ENCODE data around the gene ADCY10. TPM values are rescaled to one million over a fixed set of nuclear protein-coding genes. Genes with fewer than 3 reads are reported as not detected.
"Not testable (repeated sequence)": the region's sequence is repeated elsewhere in the genome, so short reads cannot be mapped to it uniquely, and the experiment has no call there.

ADCY10 gene
- total RNA-seq, 1 donor from 2014 or later, result 0.62 TPM

GRCh38 chr1:167881069-167881468 is 32.9 kb downstream of the ADCY10 start:
- DNase-seq, result no peak

DNA sequence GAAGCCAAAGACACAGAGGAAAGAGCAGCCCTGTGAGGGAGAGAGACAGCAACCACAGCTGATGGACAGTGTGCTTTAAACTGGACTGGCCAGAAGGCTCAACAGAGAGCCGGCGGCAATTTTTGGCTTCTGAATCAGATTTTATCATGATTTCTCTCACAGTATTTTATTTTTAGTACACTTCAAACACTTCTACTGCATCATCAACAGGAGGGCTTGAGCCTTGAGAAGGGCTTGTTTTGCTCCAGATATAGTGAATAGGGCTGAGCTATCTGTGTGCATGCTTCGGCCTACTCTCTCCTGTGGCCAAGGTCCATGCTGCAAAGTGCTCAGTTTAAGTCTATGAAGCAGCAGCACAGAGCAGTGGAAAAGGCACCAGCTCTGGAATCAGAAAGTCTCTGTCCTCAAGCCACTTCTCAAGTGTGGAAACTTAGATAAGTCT is 33.3 kb downstream of the ADCY10 start:
- DNase-seq, result no peak

GRCh38 chr1:167879508-167879907 is 34.4 kb downstream of the ADCY10 start:
- DNase-seq, result no peak

GRCh38 chr1:167878372-167879160 is 35.4 kb downstream of the ADCY10 start:
- DNase-seq, result no peak

DNA sequence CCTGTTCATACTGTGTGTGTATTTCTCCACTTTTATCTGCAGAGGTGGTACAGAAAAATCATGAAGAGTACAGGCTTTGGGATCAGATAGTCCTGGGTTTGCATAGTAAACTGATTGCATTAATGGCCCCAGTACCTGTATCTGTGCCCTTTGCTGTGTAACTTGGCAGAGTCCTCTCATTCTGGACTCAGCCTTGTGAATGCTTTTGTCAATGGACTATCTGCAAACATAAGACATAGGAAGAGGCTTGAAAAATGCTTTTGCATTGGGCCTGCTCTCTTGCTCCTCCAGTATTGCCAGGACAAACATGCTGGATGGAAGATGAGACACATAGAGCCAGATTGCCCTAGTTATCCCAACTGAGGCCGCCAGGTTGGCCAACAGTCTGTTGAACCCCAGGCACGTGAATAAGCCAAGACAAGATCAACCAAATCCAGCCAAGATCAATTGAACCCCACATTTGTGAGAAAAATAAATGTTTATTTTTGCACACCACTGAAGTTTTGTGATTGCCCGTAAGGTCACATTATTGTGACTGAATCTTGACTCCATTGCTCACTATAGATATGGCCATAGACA is 37.2 kb downstream of the ADCY10 start:
- no peak for DNase-seq

DNA sequence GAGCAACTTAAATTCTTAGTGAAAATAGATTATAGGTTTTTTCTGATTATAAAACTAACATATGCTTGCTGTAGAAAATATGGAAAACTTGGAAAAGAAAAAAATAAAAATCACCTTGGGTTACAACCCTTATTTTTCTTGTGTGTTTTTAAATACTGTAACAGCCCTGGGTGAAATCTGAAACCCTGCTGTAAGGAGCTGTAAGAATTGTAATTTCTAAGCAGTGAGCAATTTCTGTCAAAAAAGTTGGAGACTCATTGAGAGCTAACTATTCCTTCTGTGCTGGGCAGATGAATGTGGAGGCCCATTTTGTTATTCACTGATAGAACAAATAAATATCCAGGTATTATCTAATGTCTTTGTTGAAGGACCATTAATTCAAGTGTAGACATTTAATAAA is 42.6 kb downstream of the ADCY10 start:
- DNase-seq, result no peak

- not testable (repeated sequence) for DNase-seq
Measured at GRCh38 chr1:167869157-167870001, 44.6 kb downstream of the ADCY10 start.

DNA sequence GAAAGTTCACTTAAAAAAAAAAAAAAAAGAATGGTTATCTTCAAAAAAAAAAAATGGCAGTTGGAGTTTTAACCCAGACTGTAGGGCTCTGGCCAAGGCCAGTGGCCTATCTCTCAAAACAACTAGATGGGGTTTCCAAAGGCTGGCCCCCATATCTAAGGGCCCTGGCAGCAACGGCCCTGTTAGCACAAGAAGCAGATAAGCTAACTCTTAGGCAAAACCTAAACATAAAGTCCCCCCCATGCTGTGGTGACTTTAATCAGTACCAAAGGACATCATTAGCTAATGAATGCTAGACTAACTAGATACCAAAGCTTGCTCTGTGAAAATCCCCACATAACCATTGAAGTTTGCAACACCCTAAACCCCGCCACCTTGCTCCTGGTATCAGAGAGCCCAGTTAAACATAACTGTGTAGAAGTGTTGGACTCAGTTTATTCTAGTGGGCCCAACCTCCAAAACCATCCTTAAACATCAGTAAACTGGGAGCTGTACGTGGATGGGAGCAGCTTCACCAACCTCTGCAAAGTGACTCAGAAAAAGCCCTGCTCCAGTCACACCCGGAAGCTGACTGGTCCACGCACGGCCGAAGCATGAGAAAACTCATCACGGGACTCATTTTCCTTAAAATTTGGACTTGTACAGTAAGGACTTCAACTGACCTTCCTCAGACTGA is 47.1 kb downstream of the ADCY10 start:
- not testable (repeated sequence) for DNase-seq

GRCh38 chr1:167866326-167866725 is 47.6 kb downstream of the ADCY10 start:
- not testable (repeated sequence) for DNase-seq

DNA sequence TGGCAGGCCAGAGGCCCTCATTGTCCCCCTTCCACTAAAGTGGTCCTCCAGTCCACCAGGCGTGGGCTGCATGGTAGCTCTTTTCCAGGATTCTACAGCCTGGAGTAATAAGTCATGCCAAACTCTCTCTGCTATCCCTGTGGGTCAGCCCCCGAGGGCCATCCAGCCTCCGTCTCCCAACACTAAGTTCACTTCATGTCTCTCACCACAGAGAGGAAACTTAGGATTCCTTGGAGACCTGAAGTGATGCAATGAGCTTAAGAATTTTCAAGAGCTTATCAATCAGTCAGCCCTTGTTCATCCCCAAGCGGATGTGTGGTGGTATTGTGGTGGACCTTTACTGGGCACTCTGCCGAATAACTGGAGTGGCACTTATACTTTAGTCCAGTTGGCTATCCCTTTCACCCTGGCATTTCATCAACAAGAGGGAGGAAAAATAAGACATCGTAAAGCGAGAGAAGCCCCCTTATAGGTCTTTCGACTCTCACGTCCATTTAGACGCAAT is 48.1 kb downstream of the ADCY10 start:
- DNase-seq, result not testable (repeated sequence)

DNA sequence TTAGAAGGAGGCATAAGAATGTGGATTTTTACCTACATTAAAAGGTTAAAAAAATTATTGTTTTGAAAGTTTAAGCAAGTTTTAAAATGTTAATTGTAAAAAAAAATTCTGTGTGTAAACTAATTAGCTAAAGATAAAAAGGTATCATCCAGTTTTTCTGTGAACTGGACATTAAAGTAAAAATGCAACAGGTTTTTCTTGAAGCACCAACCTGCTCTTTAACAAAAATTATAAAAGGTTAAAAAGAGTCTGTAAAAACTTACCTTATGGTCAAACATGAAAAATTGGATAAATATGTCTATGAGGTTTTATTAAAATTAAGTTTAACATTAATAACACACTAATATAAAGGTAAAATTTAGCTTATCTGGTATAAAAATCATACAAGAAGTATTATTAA is 48.7 kb downstream of the ADCY10 start:
- DNase-seq, result not testable (repeated sequence)

GRCh38 chr1:167864392-167865032 is 49.4 kb downstream of the ADCY10 start:
- no peak for DNase-seq

DNA sequence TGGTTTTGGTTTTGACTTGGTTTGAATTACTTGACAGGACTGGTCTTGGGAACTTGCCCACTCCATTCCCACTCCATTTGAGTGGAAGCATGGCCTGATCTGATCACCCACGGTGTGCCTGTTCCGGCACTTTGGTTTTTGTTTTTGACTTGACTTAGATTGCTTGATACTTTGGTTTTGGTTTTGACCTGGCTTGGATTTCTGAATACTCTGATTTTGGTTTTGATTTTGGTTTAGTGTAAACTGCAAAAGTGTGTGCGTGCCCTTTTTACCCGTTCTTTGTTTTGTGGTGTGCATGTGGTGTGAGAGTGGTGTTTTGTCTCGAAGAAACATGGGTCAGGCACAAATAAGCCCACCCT is 50.0 kb downstream of the ADCY10 start:
- DNase-seq, result no peak

DNA sequence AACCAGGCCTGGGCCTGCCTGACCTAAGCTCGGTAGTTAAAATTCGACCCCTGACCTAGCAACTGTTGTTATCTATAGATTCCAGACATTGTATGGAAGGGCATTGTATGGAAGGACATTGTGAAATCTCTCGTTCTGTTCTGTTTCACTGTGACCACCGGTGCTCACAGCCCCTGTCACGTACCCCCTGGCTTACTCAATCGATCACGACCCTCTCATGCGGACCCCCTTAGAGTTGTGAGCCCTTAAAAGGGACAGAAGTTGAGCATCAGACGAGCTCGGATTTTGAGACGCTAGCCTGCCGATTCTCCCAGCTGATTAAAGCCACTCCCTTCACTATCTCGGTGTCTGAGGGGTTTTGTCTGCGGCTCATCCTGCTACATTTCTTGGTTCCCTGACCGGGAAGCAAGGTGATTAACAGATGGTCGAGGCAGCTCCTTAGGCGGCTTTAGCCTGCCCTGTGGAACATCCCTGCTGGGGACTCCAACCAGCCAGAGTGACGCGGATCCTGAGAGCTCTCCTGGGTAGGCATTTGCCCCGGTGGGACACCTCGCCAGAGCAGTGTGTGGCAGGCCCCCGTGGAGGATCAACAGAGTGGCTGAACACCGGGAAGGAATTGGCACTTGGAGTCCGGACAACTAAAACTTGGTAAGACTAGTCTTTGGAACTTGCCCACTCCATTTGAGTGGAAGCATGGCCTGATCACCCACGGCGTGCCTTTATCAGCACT is 50.6 kb downstream of the ADCY10 start:
- not testable (repeated sequence) for DNase-seq

DNA sequence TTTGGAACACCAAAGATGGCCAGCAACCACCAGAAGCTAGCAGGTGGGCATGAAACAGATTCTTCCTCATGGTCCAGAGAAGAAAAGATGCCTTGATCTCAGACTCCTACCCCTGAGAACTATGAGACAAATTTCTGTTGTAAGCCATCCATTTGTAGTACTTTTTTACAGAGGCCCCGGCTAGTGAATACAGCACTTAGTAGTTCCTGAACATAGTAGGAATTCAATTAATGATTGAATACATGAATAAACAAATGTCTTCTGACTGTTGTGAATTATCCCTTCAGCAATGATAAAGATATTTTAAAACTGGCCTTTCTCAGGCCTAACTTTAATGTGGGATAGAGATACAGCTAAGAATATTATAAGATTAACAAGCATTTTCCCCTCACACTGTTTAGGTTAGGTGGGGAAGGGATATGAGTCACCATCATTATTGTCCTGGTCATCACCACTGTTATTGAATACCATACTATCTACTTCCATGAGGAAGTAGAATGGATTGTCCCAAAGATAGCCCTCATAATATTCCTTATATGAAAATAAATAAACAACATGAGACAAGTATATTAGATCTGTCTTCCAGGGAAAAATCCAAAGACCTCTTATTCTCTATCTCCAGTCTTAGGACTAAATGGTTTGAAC is 51.4 kb downstream of the ADCY10 start:
- no peak for DNase-seq

DNA sequence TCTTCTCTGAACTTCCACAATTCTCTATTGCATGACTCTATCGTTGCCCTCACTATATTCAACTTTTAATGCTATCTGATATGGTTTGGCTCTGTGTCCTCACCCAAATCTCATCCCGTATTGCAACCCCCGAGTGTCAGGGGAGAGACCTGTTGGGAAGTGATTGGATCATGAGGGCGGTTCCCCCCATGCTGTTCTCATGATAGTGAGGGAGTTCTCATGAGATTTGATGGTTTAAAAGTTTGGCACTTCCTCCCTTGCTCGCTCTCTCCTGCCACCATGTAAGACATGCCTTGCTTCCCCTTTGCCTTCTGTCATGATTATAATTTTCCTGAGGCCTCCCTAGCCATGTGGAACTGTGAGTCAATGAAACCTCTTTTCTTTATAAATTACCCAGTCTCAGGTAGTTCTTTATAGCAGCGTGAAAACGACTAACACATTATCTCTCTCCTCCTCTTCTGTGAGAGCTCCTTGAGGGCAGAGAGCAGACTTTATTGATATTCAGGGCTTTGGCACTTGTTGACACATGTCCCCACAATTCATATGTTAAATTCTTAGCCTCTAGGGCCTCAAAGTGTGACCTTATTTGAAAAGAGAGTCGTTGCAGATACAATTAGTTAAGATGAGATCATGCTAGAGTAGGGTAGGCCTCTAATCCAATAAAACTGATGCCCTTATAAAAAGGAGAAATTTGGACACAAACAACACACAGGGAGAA is 52.1 kb downstream of the ADCY10 start:
- no peak for DNase-seq

DNA sequence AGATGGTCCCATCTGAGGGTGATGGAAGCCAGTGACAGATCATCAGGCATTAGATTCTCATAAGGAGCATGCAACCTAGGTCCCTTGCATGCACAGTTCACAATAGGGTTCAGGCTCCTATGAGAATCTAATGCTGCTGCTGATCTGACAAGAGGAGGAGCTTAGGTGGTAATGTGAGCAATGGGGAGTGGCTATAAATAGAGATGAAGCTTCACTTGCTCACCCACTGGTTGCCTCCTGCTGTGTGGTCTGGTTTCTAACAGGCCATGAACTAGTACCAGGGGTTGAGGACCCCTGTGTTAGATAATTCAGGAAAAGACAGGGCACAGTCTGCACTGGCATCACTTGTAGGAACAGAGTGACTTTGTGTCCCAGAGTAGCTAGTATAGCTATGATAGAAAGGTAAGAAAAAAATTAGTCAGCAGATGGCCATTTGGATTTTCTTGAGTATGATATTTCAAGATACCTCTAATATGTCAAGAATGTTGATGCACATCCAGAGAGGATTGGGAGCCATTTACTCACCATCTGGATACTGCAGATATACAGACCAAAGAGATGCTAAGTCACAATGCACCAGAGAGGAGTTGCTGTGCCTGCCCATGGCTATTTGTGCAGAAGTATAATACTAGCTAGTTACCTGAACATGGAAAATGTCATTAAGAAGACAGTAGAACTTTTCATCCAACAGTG is 53.6 kb downstream of the ADCY10 start:
- DNase-seq, result no peak

- DNase-seq, result no peak
Measured at GRCh38 chr1:167856711-167857418, 57.1 kb downstream of the ADCY10 start.

DNA sequence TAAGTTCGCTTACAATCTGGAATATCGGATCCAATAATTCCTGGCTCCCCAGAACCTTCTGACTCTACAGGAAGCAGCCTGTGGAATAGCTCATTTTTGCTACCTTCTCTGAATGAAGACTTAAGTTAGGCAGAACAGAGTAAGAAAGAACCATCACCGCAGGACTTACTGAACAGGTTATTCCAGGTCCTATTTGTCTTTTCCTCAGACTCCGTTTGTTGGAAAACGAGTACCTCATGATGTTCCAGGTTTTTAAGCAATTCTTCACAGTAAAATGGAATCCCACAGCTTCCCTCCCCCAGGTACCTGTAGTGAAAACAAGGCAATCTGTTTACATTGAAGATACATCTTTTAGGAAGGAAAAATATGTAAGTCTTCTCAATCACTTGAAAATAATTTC is 59.8 kb downstream of the ADCY10 start:
- DNase-seq, result no peak

Measured in occipital lobe (tissue), 2 donors.